ENCODE measurements around the gene SERP1.

SERP1 gene

DNA sequence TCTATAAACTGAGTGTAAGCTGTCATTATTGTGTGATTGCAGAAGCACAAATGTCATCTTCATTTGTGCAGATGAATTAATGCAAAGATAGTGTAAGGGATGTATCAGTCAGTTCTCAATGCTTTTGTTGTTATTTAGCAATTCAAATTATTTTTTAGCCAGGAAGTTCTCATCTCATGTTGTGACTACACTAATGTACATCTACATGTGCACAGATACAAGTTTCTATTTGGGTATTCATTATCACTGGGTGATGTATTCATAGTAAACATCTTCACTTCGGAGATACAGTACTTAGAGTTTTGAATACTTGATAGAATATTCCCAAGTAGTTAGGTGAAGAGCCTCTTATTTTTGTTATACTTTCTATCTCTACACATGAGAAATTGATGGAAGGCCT lies 11.4 kb upstream of the SERP1 start:
- DNase-seq: no peak
- H3K27me3 ChIP-seq (replicated peaks; ENCODE audit: control insufficient read depth, insufficient read depth, low read length, poor library complexity, severe bottlenecking): no peaks in the 10 kb centered on the region
- H3K9me3 ChIP-seq (ENCODE audit: control insufficient read depth, low read length): no peaks in the 10 kb centered on the region
- H3K27ac ChIP-seq (ENCODE audit: insufficient read depth, low read length, poor library complexity, severe bottlenecking): no peak overlapping the region
- peaks cover 42% of the 10 kb centered on the region for H3K36me3 ChIP-seq (ENCODE audit: control insufficient read depth, insufficient read depth, low read length)
- H3K4me3 ChIP-seq (ENCODE audit: insufficient read depth, low read depth, low read length, poor library complexity, severe bottlenecking): no peak overlapping the region
- peaks cover 2% of the 10 kb centered on the region for H3K4me1 ChIP-seq (ENCODE audit: control insufficient read depth, insufficient read depth, low read length, poor library complexity, severe bottlenecking)

DNA sequence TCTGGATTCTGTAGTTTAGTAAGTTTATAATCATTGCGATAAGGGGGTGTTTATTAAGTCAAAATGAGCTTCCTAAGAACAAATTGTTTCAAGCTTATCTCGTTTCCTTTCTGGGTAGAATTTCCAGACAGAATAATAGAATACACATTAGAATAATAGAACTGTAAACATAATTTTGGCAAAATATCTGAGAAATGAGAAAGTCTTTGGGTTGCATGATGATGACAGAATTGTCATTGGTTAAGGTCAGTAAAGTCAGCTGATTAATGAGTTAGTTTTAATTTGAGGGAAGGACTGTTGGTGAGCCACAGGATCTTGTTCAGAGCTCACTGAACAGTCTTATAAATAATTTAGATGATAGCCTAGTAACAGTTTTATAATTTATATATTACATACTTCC lies 10.5 kb upstream of the SERP1 start:
- peaks cover 2% of the 10 kb centered on the region for H3K4me1 ChIP-seq (ENCODE audit: control insufficient read depth, insufficient read depth, low read length, poor library complexity, severe bottlenecking)
- no peak overlapping the region for H3K27ac ChIP-seq (ENCODE audit: insufficient read depth, low read length, poor library complexity, severe bottlenecking)
- no peak overlapping the region for H3K4me3 ChIP-seq (ENCODE audit: insufficient read depth, low read depth, low read length, poor library complexity, severe bottlenecking)
- H3K36me3 ChIP-seq (ENCODE audit: control insufficient read depth, insufficient read depth, low read length): peaks cover 39% of the 10 kb centered on the region
- no peak for DNase-seq
- no peaks in the 10 kb centered on the region for H3K27me3 ChIP-seq (replicated peaks; ENCODE audit: control insufficient read depth, insufficient read depth, low read length, poor library complexity, severe bottlenecking)
- no peaks in the 10 kb centered on the region for H3K9me3 ChIP-seq (ENCODE audit: control insufficient read depth, low read length)

DNA sequence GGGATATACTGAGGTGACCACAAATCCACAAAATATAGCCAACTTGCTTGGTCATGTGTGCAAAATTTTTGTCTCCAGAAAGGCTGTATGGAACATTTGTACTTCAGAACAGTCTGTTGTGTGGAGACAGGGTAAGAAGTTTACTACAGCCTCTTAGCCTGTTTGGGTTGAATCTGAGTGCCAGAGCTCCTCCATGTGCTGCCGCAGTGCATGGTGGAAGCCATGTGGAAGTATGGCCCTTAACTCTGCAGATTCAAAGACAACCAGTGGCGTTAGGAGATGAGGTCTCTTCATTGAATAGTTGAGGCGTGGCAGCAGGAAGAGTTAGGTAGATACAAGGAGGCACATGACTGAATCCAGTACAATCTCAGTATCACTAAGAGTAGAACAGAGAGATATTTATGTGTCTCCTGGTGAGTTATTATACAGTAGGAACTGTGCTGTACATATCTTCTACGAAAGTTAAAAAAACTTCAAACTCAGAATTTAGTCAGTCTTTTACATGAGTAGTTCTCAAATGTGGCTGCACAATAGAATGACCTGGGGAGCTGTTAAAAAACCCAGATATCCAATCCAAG lies 9.7 kb upstream of the SERP1 start:
- Histone ChIP-seq H3K4me1 (ENCODE audit: control insufficient read depth, insufficient read depth, low read length, poor library complexity, severe bottlenecking) (peaks cover 2% of the 10 kb centered on the region), H3K4me3 (ENCODE audit: insufficient read depth, low read depth, low read length, poor library complexity, severe bottlenecking) (no peak overlapping the region), H3K27ac (ENCODE audit: insufficient read depth, low read length, poor library complexity, severe bottlenecking) (no peak overlapping the region), H3K9me3 (ENCODE audit: control insufficient read depth, low read length) (no peaks in the 10 kb centered on the region), H3K36me3 (ENCODE audit: control insufficient read depth, insufficient read depth, low read length) (peaks cover 36% of the 10 kb centered on the region), H3K27me3 (replicated peaks; ENCODE audit: control insufficient read depth, insufficient read depth, low read length, poor library complexity, severe bottlenecking) (no peaks in the 10 kb centered on the region)
- DNase-seq: no peak

DNA sequence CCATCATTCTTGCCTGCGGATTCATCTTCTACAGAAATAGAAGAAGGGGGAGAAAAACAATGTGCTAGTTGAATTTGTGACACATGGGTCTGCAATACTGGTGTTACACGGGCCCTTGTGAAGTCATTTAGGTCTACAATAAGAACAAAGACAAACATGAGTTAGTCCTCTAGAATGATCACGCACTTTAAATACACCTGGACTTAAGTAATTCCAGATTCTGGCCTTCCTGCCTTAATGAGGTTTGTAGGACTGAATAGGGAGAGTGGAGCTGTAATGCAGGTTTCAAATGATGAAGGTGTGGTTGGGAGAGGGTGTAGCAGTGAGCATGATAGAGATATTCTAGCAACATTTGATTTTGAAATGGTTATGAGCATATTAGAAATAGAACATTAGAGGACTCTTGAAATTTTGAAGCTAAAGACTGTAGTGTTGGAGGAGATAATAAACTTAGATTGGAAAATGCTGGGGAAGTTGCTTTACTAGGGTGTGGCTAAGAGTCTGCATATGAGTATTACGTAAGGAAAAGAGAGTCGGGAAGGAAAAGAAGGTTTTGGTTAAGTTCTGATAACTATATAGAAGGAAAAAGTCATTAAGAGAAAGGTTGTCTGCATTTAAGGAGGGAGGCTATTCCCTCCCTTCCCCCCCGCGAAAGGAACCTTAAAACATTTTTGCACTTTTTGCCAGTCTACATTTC lies 897 bp upstream of the SERP1 start:
- no peaks in the 10 kb centered on the region for H3K27me3 ChIP-seq (replicated peaks; ENCODE audit: control insufficient read depth, insufficient read depth, low read length, poor library complexity, severe bottlenecking)
- H3K4me1 ChIP-seq (ENCODE audit: control insufficient read depth, insufficient read depth, low read length, poor library complexity, severe bottlenecking): peaks cover 10% of the 10 kb centered on the region
- H3K36me3 ChIP-seq (ENCODE audit: control insufficient read depth, insufficient read depth, low read length): peaks cover 16% of the 10 kb centered on the region
- no peaks in the 10 kb centered on the region for H3K9me3 ChIP-seq (ENCODE audit: control insufficient read depth, low read length)
- no peak for DNase-seq
- H3K27ac ChIP-seq (ENCODE audit: insufficient read depth, low read length, poor library complexity, severe bottlenecking): peak overlapping the region; percentile 96
- H3K4me3 ChIP-seq (ENCODE audit: insufficient read depth, low read depth, low read length, poor library complexity, severe bottlenecking): peak overlapping the region; percentile 99

DNA sequence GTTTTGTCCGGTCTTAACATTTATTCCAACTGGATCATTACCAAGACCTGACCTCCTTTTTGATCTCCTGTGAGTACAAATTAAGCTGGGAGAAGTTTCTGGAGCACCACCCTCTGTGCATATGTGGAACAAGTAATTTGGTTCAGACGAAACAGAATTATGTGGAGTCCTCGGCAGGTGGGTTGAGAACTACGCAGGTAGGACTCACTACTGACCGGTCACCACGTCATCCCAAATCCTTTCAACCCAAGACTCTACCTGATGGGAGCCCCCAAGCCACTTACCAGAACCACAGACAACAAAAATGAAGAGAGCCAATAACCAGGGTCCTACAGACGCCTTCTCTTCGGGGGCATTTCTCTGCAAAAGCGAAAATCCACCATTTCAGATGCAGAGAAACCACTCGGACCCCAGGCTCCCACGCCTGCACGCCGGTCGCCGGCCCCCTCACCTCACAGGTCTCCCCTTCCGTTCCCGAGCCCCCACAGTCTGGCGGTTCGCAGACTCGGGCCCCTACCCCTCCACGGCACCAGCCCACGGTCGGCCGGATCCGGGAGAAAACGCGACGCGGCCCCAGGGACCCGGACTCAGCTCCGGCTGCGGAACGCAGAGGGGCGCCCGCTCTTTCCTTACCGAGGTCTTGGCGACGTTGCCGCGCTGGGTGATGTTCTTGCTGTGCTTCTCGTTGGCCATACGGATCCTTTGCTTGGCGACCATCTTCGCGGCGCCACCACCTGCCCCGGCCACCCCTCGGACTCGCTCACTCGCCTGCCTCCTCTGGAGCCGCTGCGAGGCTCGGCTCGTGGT lies 674 bp downstream of the SERP1 start:
- Histone ChIP-seq H3K27me3 (replicated peaks; ENCODE audit: control insufficient read depth, insufficient read depth, low read length, poor library complexity, severe bottlenecking) (no peaks in the 10 kb centered on the region), H3K4me1 (ENCODE audit: control insufficient read depth, insufficient read depth, low read length, poor library complexity, severe bottlenecking) (peaks cover 10% of the 10 kb centered on the region), H3K27ac (ENCODE audit: insufficient read depth, low read length, poor library complexity, severe bottlenecking) (peak overlapping the region; percentile 96), H3K9me3 (ENCODE audit: control insufficient read depth, low read length) (no peaks in the 10 kb centered on the region), H3K4me3 (ENCODE audit: insufficient read depth, low read depth, low read length, poor library complexity, severe bottlenecking) (peak overlapping the region; percentile 99), H3K36me3 (ENCODE audit: control insufficient read depth, insufficient read depth, low read length) (peaks cover 16% of the 10 kb centered on the region)
- peak in 1 of 3 donors; percentile 6 for DNase-seq

DNA sequence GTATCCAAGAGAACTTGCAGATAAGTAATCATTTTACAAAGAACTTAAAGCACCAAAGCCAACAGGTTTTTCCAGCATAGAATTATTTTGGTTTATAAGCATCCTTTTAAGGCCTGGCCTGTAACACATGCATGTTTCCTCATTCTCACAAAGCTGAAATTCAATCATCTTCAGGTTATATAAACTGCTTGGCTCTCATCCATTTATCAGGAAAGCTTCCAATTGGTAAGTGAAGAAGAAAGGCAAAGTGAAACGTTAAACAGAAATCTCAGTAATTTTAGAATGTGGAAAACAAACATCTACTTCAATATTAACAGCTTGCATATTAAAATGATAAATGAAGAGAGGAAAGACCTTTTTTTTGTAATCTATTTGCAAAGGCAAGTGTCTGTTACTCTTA lies 1.6 kb downstream of the SERP1 start:
- Histone ChIP-seq H3K4me3 (ENCODE audit: insufficient read depth, low read depth, low read length, poor library complexity, severe bottlenecking) (no peak overlapping the region), H3K27ac (ENCODE audit: insufficient read depth, low read length, poor library complexity, severe bottlenecking) (no peak overlapping the region), H3K36me3 (ENCODE audit: control insufficient read depth, insufficient read depth, low read length) (peaks cover 16% of the 10 kb centered on the region), H3K9me3 (ENCODE audit: control insufficient read depth, low read length) (no peaks in the 10 kb centered on the region), H3K27me3 (replicated peaks; ENCODE audit: control insufficient read depth, insufficient read depth, low read length, poor library complexity, severe bottlenecking) (no peaks in the 10 kb centered on the region), H3K4me1 (ENCODE audit: control insufficient read depth, insufficient read depth, low read length, poor library complexity, severe bottlenecking) (peaks cover 10% of the 10 kb centered on the region)
- DNase-seq: no peak

DNA sequence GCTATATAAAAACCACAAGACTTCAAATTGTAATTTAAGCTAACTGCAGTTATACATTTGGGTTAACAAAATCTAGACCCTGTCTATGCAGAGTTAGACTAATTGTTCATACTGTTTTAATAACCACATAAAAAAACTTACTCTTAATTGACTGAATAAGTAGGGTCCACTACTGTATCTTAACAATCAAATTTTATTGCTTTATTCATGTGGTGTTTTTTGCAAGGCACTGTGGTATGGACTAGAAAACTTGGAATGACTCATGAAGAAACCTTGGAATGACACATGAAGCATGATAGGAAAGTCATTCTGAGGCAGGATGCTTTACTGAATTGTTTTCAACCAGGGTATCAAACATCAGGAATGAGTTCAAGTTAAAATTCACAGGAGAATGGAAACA lies 2.3 kb downstream of the SERP1 start:
- no peak overlapping the region for H3K4me3 ChIP-seq (ENCODE audit: insufficient read depth, low read depth, low read length, poor library complexity, severe bottlenecking)
- peaks cover 10% of the 10 kb centered on the region for H3K4me1 ChIP-seq (ENCODE audit: control insufficient read depth, insufficient read depth, low read length, poor library complexity, severe bottlenecking)
- no peak overlapping the region for H3K27ac ChIP-seq (ENCODE audit: insufficient read depth, low read length, poor library complexity, severe bottlenecking)
- H3K27me3 ChIP-seq (replicated peaks; ENCODE audit: control insufficient read depth, insufficient read depth, low read length, poor library complexity, severe bottlenecking): no peaks in the 10 kb centered on the region
- DNase-seq: no peak
- H3K9me3 ChIP-seq (ENCODE audit: control insufficient read depth, low read length): no peaks in the 10 kb centered on the region
- peaks cover 16% of the 10 kb centered on the region for H3K36me3 ChIP-seq (ENCODE audit: control insufficient read depth, insufficient read depth, low read length)

DNA sequence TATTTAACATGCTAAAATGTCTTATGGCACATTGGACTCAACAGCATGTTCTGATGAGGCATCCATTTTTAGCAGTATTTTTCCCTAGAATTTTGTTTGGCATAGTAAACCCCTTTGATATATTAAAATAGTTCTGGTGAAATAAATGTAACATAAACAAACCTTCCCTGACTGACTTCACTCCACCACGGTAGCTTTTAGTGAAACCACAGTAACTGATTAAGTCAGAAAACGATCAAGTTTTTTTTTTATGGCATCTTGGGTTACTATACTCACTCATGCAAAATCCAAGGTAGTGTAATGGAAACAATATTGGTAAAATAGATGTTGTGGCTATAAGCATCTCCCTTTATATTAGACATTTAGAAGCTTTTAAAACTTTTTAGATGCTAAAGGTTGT lies 2.8 kb downstream of the SERP1 start:
- Histone ChIP-seq H3K27ac (ENCODE audit: insufficient read depth, low read length, poor library complexity, severe bottlenecking) (no peak overlapping the region), H3K27me3 (replicated peaks; ENCODE audit: control insufficient read depth, insufficient read depth, low read length, poor library complexity, severe bottlenecking) (no peaks in the 10 kb centered on the region), H3K36me3 (ENCODE audit: control insufficient read depth, insufficient read depth, low read length) (peaks cover 16% of the 10 kb centered on the region), H3K4me1 (ENCODE audit: control insufficient read depth, insufficient read depth, low read length, poor library complexity, severe bottlenecking) (peaks cover 10% of the 10 kb centered on the region), H3K9me3 (ENCODE audit: control insufficient read depth, low read length) (no peaks in the 10 kb centered on the region), H3K4me3 (ENCODE audit: insufficient read depth, low read depth, low read length, poor library complexity, severe bottlenecking) (no peak overlapping the region)
- no peak for DNase-seq

DNA sequence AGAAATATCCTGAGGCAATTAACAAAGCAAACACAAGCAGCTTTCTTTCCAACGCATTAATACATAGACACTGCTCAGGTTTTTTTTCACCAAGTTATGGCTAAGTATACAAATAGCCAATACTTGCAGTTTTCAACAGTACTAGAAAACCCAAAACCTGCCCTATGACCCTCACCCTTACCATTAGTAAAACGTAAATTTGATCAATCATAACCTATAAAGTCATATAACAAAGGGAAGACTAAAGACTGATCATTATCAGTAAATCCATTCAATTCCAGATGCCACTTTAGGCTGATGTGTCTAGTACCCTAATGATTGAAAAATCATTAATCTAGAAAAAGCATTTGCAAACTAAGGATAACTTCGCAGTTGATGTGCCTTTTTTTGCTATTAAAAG lies 3.2 kb downstream of the SERP1 start:
- no peak for DNase-seq
- Histone ChIP-seq H3K27ac (ENCODE audit: insufficient read depth, low read length, poor library complexity, severe bottlenecking) (no peak overlapping the region), H3K27me3 (replicated peaks; ENCODE audit: control insufficient read depth, insufficient read depth, low read length, poor library complexity, severe bottlenecking) (no peaks in the 10 kb centered on the region), H3K9me3 (ENCODE audit: control insufficient read depth, low read length) (no peaks in the 10 kb centered on the region), H3K36me3 (ENCODE audit: control insufficient read depth, insufficient read depth, low read length) (peaks cover 16% of the 10 kb centered on the region), H3K4me3 (ENCODE audit: insufficient read depth, low read depth, low read length, poor library complexity, severe bottlenecking) (no peak overlapping the region), H3K4me1 (ENCODE audit: control insufficient read depth, insufficient read depth, low read length, poor library complexity, severe bottlenecking) (peaks cover 10% of the 10 kb centered on the region)

DNA sequence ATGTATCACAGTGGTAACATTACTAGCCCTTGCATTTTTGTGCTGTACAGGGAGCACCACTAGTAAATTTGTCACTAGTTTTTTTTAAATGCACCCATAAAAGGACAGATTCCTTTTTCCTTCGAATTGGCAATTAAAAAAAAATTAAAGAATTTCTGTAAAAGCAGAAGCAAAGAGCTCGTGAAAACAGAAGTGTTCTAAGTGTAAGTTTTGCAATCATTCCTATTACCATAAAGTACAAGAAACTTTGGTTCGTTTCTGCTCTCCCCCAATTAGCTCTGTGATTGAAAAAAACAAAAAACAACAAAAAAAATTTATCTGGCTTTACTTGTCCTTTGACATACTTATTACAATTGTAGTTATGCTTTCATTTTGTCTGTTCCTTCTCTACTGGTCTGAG lies 5.3 kb downstream of the SERP1 start:
- H3K27me3 ChIP-seq (replicated peaks; ENCODE audit: control insufficient read depth, insufficient read depth, low read length, poor library complexity, severe bottlenecking): no peaks in the 10 kb centered on the region
- H3K4me3 ChIP-seq (ENCODE audit: insufficient read depth, low read depth, low read length, poor library complexity, severe bottlenecking): no peak overlapping the region
- no peak overlapping the region for H3K27ac ChIP-seq (ENCODE audit: insufficient read depth, low read length, poor library complexity, severe bottlenecking)
- H3K36me3 ChIP-seq (ENCODE audit: control insufficient read depth, insufficient read depth, low read length): peaks cover 13% of the 10 kb centered on the region
- DNase-seq: no peak
- H3K4me1 ChIP-seq (ENCODE audit: control insufficient read depth, insufficient read depth, low read length, poor library complexity, severe bottlenecking): peaks cover 3% of the 10 kb centered on the region
- H3K9me3 ChIP-seq (ENCODE audit: control insufficient read depth, low read length): no peaks in the 10 kb centered on the region
